ENCODE data around the gene DHRS13. TPM values are rescaled to one million over a fixed set of nuclear protein-coding genes. Genes with fewer than 3 reads are reported as not detected.

DHRS13 gene
- total RNA-seq, 4 donors from 2014 or later: 0.25 to 3.7 (median 2.4) TPM

DNA sequence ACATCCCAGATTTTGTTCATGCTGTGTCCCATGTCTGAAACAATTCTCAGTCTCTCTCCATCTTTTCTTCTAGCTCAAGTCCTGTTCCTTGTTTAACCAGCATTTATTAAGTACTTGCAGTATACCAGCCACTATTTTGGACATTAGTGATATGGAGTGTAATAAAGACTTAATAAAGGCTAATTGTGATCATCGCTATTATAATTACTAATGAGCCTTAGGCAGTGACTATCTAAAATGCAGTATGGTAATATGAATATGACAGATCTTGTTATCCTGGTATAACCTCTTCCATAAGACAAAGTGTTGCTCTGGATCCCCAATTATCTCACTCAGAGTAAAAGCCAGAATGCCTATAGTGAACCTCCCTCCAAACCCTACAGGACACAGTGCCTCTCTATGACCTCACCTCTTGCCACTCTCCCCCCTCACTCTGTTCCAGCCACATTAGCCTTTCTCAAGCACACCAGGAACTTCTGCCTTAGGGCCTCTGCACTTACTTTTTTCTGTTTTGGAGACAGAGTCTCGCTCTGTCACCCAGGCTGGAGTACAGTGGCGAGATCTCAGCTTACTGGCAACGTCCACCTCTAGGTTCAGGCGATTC lies 3.6 kb downstream of the DHRS13 start:
- intact Hi-C loops (cut with DNase I; ENCODE audit: low total_unique reads): loop anchor here (5.0 kb wide), 3 partner anchors 42 to 172 kb away; partner anchors contain the start of genes ERAL1, NEK8 and TLCD1
- Histone ChIP-seq H3K4me1 (peaks cover 21 to 33% of the 10 kb centered on the region in 2 donors), H3K9me3 (no peaks in the 10 kb centered on the region), H3K36me3 (no peaks in the 10 kb centered on the region), H3K27me3 (no peaks in the 10 kb centered on the region), H3K4me3 (no peak overlapping the region), H3K27ac (no peak overlapping the region)
- DNase-seq: no peak
- in situ Hi-C loops (cut with MboI; ENCODE audit: low sequenced_read_pairs in 4 of 4): loop anchor here in 1 of 4 donors (10.0 kb wide), 1 partner anchor 135 kb away; no protein-coding TSS in a partner anchor
- TF ChIP-seq, protein P1, sequence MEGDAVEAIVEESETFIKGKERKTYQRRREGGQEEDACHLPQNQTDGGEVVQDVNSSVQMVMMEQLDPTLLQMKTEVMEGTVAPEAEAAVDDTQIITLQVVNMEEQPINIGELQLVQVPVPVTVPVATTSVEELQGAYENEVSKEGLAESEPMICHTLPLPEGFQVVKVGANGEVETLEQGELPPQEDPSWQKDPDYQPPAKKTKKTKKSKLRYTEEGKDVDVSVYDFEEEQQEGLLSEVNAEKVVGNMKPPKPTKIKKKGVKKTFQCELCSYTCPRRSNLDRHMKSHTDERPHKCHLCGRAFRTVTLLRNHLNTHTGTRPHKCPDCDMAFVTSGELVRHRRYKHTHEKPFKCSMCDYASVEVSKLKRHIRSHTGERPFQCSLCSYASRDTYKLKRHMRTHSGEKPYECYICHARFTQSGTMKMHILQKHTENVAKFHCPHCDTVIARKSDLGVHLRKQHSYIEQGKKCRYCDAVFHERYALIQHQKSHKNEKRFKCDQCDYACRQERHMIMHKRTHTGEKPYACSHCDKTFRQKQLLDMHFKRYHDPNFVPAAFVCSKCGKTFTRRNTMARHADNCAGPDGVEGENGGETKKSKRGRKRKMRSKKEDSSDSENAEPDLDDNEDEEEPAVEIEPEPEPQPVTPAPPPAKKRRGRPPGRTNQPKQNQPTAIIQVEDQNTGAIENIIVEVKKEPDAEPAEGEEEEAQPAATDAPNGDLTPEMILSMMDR (IDR thresholded peaks at IDR 0.05 in 4 of 5, conservative IDR thresholded peaks at IDR 0.05 in 1 of 5): no peak
- TF ChIP-seq POLR2A (IDR thresholded peaks at IDR 0.05): no peak
- ATAC-seq: no peak

DNA sequence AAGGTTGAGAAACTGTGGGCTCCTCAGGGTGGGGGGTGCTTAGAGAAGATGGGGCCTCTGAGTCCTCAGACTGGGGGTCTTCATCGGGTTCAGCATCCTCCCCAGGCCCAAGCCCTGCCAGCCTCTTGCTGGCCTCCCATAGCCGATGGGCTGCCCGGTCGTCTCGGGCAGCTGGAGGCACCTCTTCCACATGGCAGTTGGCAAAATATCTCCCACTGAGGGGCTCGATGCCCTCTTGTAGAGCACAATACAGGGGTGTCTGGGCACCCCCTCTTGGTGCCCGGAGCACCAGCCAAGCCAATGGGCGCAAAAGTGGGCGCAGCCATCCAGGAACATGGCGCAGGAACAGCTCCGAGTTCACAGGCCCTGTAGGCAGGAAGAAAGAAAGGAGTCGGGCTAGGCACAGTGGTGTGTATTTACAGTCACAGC lies 4.3 kb downstream of the DHRS13 start:
- no peak for DNase-seq
- Histone ChIP-seq H3K27me3 (no peaks in the 10 kb centered on the region), H3K4me1 (peaks cover 21 to 27% of the 10 kb centered on the region in 2 donors), H3K36me3 (no peaks in the 10 kb centered on the region), H3K4me3 (no peak overlapping the region), H3K27ac (peak overlapping the region; percentile 82 to 89 (median 85)), H3K9me3 (no peaks in the 10 kb centered on the region)
- intact Hi-C loops (cut with DNase I; ENCODE audit: low total_unique reads) (loop anchor here (5.0 kb wide), 3 partner anchors 41 to 171 kb away; partner anchors contain the start of genes ERAL1, NEK8 and TLCD1), in situ Hi-C loops (cut with MboI; ENCODE audit: low sequenced_read_pairs in 4 of 4) (loop anchor here in 1 of 4 donors (10.0 kb wide), 1 partner anchor 134 kb away; no protein-coding TSS in a partner anchor)
- no peak for ATAC-seq
- no peak for TF ChIP-seq POLR2A (IDR thresholded peaks at IDR 0.05)
- TF ChIP-seq, protein P1 (IDR thresholded peaks at IDR 0.05 in 4 of 5, conservative IDR thresholded peaks at IDR 0.05 in 1 of 5): no peak

GRCh38 chr17:28897769-28898526 lies 4.9 kb downstream of the DHRS13 start:
- DNase-seq (no peak), ATAC-seq (peak; percentile 4 to 5)
- peak overlapping the region; percentile 82 to 89 (median 85) for H3K27ac ChIP-seq
- no peaks in the 10 kb centered on the region for H3K27me3 ChIP-seq
- peak overlapping the region; percentile 70 to 92 (median 84) for H3K4me3 ChIP-seq
- no peaks in the 10 kb centered on the region for H3K36me3 ChIP-seq
- H3K9me3 ChIP-seq: no peaks in the 10 kb centered on the region
- intact Hi-C loops (cut with DNase I; ENCODE audit: low total_unique reads) (loop anchor here (5.0 kb wide), 3 partner anchors 41 to 171 kb away; partner anchors contain the start of genes ERAL1, NEK8 and TLCD1), in situ Hi-C loops (cut with MboI; ENCODE audit: low sequenced_read_pairs in 4 of 4) (loop anchor here in 1 of 4 donors (10.0 kb wide), 1 partner anchor 133 kb away; no protein-coding TSS in a partner anchor)
- no peak for TF ChIP-seq POLR2A (IDR thresholded peaks at IDR 0.05)
- TF ChIP-seq, protein P1 (IDR thresholded peaks at IDR 0.05 in 4 of 5, conservative IDR thresholded peaks at IDR 0.05 in 1 of 5): no peak
- H3K4me1 ChIP-seq: peaks cover 16 to 22% of the 10 kb centered on the region in 2 donors

DNA sequence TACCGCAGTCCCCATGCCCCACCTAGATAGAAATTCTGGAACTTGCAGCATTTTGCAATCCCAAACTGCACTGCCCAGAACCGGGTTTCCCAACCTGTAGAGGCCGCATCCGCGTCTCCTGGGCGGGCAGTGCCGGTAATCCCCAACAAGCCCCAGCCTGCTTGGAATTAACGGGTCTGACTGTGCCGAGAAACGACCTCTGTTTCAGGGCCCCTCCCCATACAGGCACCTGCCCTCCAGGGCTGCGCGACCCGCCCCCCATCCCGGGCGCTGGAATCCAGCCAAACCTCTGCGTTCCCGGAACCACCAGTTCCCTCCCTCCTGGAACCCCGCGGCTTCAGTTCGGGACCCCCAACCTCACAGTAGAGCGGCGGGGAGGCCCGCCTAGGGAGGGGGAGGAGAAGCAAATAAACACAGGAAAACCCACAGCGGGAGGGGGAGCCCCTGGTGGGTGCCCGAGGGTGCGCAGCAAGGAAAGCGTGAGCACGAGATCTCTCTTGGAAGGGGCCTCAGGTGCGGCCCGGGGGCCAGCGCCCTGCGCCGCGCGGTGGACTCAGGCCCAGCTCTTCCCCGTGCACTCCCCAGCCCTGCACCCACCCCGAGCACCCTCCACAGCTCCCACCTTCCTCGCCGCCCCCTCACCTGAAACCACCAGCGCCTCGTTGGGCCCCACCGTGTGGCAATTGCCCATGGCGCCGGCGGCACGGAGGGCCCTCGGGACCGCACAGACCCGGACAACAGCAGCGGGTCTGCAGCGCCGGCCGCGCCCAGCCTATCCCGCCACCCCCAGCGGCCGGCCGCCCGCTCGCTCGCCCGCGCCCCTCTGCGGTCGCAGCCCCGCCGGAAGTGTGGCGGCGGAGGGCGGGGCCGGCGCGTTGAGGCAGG lies 5.8 kb downstream of the DHRS13 start, which contains the start of gene FLOT2:
FLOT2 (minus strand) TSS at position 850 of the 885 bp plus-strand sequence; CDS start at position 691, 159 bp downstream.
- H3K9me3 ChIP-seq: no peaks in the 10 kb centered on the region
- no peaks in the 10 kb centered on the region for H3K27me3 ChIP-seq
- DNase-seq (peak; percentile 29 to 53), ATAC-seq (peak; percentile 63 to 70)
- H3K4me3 ChIP-seq: peak within 1 kb of the TSS; percentile 70 to 92 (median 84)
- H3K4me1 ChIP-seq: peaks cover 23 to 26% of the 10 kb centered on the region in 2 donors
- no peaks in the 10 kb centered on the region for H3K36me3 ChIP-seq
- TF ChIP-seq, protein P1 (IDR thresholded peaks at IDR 0.05 in 4 of 5, conservative IDR thresholded peaks at IDR 0.05 in 1 of 5): peak; percentile 19 to 51 (median 37)
- TF ChIP-seq POLR2A (IDR thresholded peaks at IDR 0.05): peak; percentile 17 to 43
- in situ Hi-C loops (cut with MboI; ENCODE audit: low sequenced_read_pairs in 4 of 4) (loop anchor here in 1 of 4 donors (10.0 kb wide), 1 partner anchor 132 kb away; no protein-coding TSS in a partner anchor), intact Hi-C loops (cut with DNase I; ENCODE audit: low total_unique reads) (loop anchor here (5.0 kb wide), 3 partner anchors 40 to 170 kb away; partner anchors contain the start of genes ERAL1, NEK8 and TLCD1)
- peak within 1 kb of the TSS; percentile 82 to 89 (median 85) for H3K27ac ChIP-seq
